ENCODE results near the gene DMTF1.
"Not testable (repeated sequence)": the region's sequence is repeated elsewhere in the genome, so short reads cannot be mapped to it uniquely, and the experiment has no call there.

Gene DMTF1

GRCh38 chr7:87199700-87200450 is 47.6 kb downstream of the DMTF1 start:
- no peak for DNase-seq (ENCODE audit: low spot score)

- DNase-seq (ENCODE audit: low spot score), result no peak
Observed at GRCh38 chr7:87202208-87202607, 50.0 kb downstream of the DMTF1 start.

GRCh38 chr7:87202705-87203104 is 50.5 kb downstream of the DMTF1 start:
- DNase-seq (ENCODE audit: low spot score), result no peak

- DNase-seq (ENCODE audit: low spot score), result not testable (repeated sequence)
Observed at GRCh38 chr7:87203929-87204328, 51.7 kb downstream of the DMTF1 start.

- DNase-seq (ENCODE audit: low spot score), result no peak
Observed at GRCh38 chr7:87204933-87205332, 52.7 kb downstream of the DMTF1 start.

GRCh38 chr7:87205701-87206100 is 53.4 kb downstream of the DMTF1 start:
- DNase-seq (ENCODE audit: low spot score), result not testable (repeated sequence)

GRCh38 chr7:87206361-87206760 is 54.1 kb downstream of the DMTF1 start:
- DNase-seq (ENCODE audit: low spot score), result no peak

- DNase-seq (ENCODE audit: low spot score), result no peak
Observed at GRCh38 chr7:87209295-87209924, 57.2 kb downstream of the DMTF1 start.

GRCh38 chr7:87210506-87210905 is 58.3 kb downstream of the DMTF1 start:
- no peak for DNase-seq (ENCODE audit: low spot score)

GRCh38 chr7:87212498-87212897 is 60.2 kb downstream of the DMTF1 start:
- DNase-seq (ENCODE audit: low spot score), result no peak

- no peak for DNase-seq (ENCODE audit: low spot score)
Observed at GRCh38 chr7:87213252-87213651, 61.0 kb downstream of the DMTF1 start.

GRCh38 chr7:87213811-87214210 is 61.6 kb downstream of the DMTF1 start:
- DNase-seq (ENCODE audit: low spot score), result no peak

GRCh38 chr7:87215046-87215445 is 62.8 kb downstream of the DMTF1 start:
- no peak for DNase-seq (ENCODE audit: low spot score)

- no peak for DNase-seq (ENCODE audit: low spot score)
Observed at GRCh38 chr7:87216701-87217508, 64.7 kb downstream of the DMTF1 start.

- DNase-seq (ENCODE audit: low spot score), result no peak
Observed at GRCh38 chr7:87217983-87218653, 65.9 kb downstream of the DMTF1 start.

GRCh38 chr7:87218796-87219544 is 66.7 kb downstream of the DMTF1 start:
- DNase-seq (ENCODE audit: low spot score), result peak; percentile 70

- peak; percentile 83 for DNase-seq (ENCODE audit: low spot score)
Observed at GRCh38 chr7:87219545-87220025, 67.3 kb downstream of the DMTF1 start, which contains the start of gene TMEM243. Gene TMEM243, minus strand, starts transcription at chr7:87219732. Its CDS starts 229 bp downstream, at chr7:87219503.

GRCh38 chr7:87220026-87220733 is 67.9 kb downstream of the DMTF1 start:
- peak; percentile 93 for DNase-seq (ENCODE audit: low spot score)

GRCh38 chr7:87220734-87221215 is 68.5 kb downstream of the DMTF1 start:
- peak; percentile 30 for DNase-seq (ENCODE audit: low spot score)

- no peak for DNase-seq (ENCODE audit: low spot score)
Observed at GRCh38 chr7:87223666-87224065, 71.4 kb downstream of the DMTF1 start.

All from AG20443 (cell line).